ENCODE measurements around the gene UQCRFS1.
"Not testable (repeated sequence)": the region's sequence is repeated elsewhere in the genome, so short reads cannot be mapped to it uniquely, and the experiment has no call there.

Gene UQCRFS1

GRCh38 chr19:29255912-29256311 is 43.0 kb upstream of the UQCRFS1 start:
- Histone ChIP-seq H2AFZ (ENCODE audit: low read length) (no peak overlapping the region), H3K79me2 (ENCODE audit: low read length) (no peaks in the 10 kb centered on the region), H3K27ac (ENCODE audit: low read length) (no peak overlapping the region), H3K27me3 (replicated peaks; ENCODE audit: insufficient read depth, low read length) (no peaks in the 10 kb centered on the region), H3F3A (ENCODE audit: insufficient read depth, low read length) (no peaks in the 10 kb centered on the region), H3K4me2 (ENCODE audit: low read depth, low read length) (no peak overlapping the region), H3K9ac (ENCODE audit: low read length) (no peak overlapping the region), H3K9me3 (replicated peaks; ENCODE audit: insufficient read depth, low read length) (no peaks in the 10 kb centered on the region), H3K9me2 (replicated peaks; ENCODE audit: insufficient read depth, low read length) (no peaks in the 10 kb centered on the region), H4K20me1 (ENCODE audit: insufficient read depth, low read length) (no peaks in the 10 kb centered on the region), H3K4me1 (ENCODE audit: low read length) (peaks cover 5% of the 10 kb centered on the region; the same call in 1 of the 2 replicates), H3K36me3 (replicated peaks; ENCODE audit: insufficient read depth, low read length) (no peaks in the 10 kb centered on the region), H3K4me3 (ENCODE audit: low read length) (no peak overlapping the region)
- no peak for DNase-seq
- no peak for TF ChIP-seq EZH2 (optimal IDR thresholded peaks at IDR 0.05; ENCODE audit: low read depth, low read length)

GRCh38 chr19:29255006-29255405 is 42.1 kb upstream of the UQCRFS1 start:
- no peaks in the 10 kb centered on the region for H3K79me2 ChIP-seq (ENCODE audit: low read length)
- H3K4me3 ChIP-seq (ENCODE audit: low read length): no peak overlapping the region
- no peak overlapping the region for H3K4me2 ChIP-seq (ENCODE audit: low read depth, low read length)
- peaks cover 5% of the 10 kb centered on the region; the same call in 1 of the 2 replicates for H3K4me1 ChIP-seq (ENCODE audit: low read length)
- no peak overlapping the region for H2AFZ ChIP-seq (ENCODE audit: low read length)
- no peaks in the 10 kb centered on the region for H3K9me2 ChIP-seq (replicated peaks; ENCODE audit: insufficient read depth, low read length)
- no peaks in the 10 kb centered on the region for H3K36me3 ChIP-seq (replicated peaks; ENCODE audit: insufficient read depth, low read length)
- H3K27me3 ChIP-seq (replicated peaks; ENCODE audit: insufficient read depth, low read length): no peaks in the 10 kb centered on the region
- H3K9me3 ChIP-seq (replicated peaks; ENCODE audit: insufficient read depth, low read length): no peaks in the 10 kb centered on the region
- no peaks in the 10 kb centered on the region for H4K20me1 ChIP-seq (ENCODE audit: insufficient read depth, low read length)
- no peak for DNase-seq
- TF ChIP-seq EZH2 (optimal IDR thresholded peaks at IDR 0.05; ENCODE audit: low read depth, low read length) (no peak), CTCF (IDR thresholded peaks at IDR 0.05; ENCODE audit: low read length) (no peak), EZH2phosphoT487 (IDR thresholded peaks at IDR 0.05; ENCODE audit: low read length) (no peak)
- no peak overlapping the region for H3K27ac ChIP-seq (ENCODE audit: low read length)
- H3K9ac ChIP-seq (ENCODE audit: low read length): no peak overlapping the region
- H3F3A ChIP-seq (ENCODE audit: insufficient read depth, low read length): no peaks in the 10 kb centered on the region

DNA sequence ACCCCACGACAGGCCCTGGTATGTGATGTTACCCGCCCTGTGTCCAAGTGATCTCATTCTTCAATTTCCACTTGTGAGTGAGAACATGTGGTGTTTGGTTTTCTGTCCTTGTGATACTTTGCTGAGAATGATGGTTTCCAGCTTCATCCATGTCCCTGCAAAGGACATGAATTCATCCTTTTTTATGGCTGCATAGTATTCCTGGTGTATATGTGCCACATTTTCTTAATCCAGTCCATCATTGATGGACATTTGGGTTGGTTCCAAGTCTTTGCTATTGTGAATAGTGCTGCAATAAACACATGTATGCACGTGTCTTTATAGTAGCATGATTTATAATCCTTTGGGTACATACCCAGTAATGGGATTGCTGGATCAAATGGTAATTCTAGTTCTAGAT is 36.8 kb upstream of the UQCRFS1 start:
- not testable (repeated sequence) for H3F3A ChIP-seq (ENCODE audit: insufficient read depth, low read length); H3K9me3 ChIP-seq (replicated peaks; ENCODE audit: insufficient read depth, low read length); H3K79me2 ChIP-seq (ENCODE audit: low read length); DNase-seq; H4K20me1 ChIP-seq (ENCODE audit: insufficient read depth, low read length); H3K36me3 ChIP-seq (replicated peaks; ENCODE audit: insufficient read depth, low read length); H3K4me2 ChIP-seq (ENCODE audit: low read depth, low read length); H3K27ac ChIP-seq (ENCODE audit: low read length); H3K4me1 ChIP-seq (ENCODE audit: low read length); H2AFZ ChIP-seq (ENCODE audit: low read length); H3K4me3 ChIP-seq (ENCODE audit: low read length); H3K9me2 ChIP-seq (replicated peaks; ENCODE audit: insufficient read depth, low read length); H3K9ac ChIP-seq (ENCODE audit: low read length)
- peaks cover 24% of the 10 kb centered on the region for H3K27me3 ChIP-seq (replicated peaks; ENCODE audit: insufficient read depth, low read length)

DNA sequence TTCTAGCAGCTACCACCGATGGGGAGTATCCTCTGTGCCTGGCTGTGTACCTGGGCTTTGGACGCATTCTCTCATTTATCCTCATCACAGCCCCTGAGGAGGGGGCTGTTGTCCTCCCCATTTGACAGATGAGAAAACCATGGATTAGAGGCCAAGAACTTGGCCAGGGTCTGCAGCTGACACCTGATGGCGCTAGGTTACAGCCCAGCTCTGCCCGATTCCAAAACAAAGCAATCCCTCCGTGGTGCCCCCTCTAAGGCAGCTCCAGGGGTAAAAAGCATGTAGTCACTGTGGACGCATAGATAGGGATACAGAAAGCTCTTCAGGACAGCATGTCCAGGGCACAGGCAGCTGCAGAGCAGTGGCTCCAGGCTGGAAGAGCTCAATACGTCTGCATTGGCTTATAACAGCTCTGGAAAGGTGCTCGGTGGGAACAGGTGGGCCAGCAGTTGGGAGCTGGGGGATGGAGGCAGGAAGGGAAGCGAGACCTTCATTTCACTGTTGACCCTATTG is 35.4 kb upstream of the UQCRFS1 start:
- no peak overlapping the region for H2AFZ ChIP-seq (ENCODE audit: low read length)
- peaks cover 33% of the 10 kb centered on the region for H3K27me3 ChIP-seq (replicated peaks; ENCODE audit: insufficient read depth, low read length)

More for the DNA sequence above, 35.4 kb upstream of the UQCRFS1 start:
- Histone ChIP-seq H3K4me3 (ENCODE audit: low read length) (no peak overlapping the region), H3K4me2 (ENCODE audit: low read depth, low read length) (no peak overlapping the region), H3K9ac (ENCODE audit: low read length) (no peak overlapping the region), H4K20me1 (ENCODE audit: insufficient read depth, low read length) (no peaks in the 10 kb centered on the region), H3K79me2 (ENCODE audit: low read length) (no peaks in the 10 kb centered on the region), H3K4me1 (ENCODE audit: low read length) (no peaks in the 10 kb centered on the region), H3K9me2 (replicated peaks; ENCODE audit: insufficient read depth, low read length) (no peaks in the 10 kb centered on the region), H3K9me3 (replicated peaks; ENCODE audit: insufficient read depth, low read length) (no peaks in the 10 kb centered on the region), H3K27ac (ENCODE audit: low read length) (no peak overlapping the region), H3F3A (ENCODE audit: insufficient read depth, low read length) (no peaks in the 10 kb centered on the region), H3K36me3 (replicated peaks; ENCODE audit: insufficient read depth, low read length) (no peaks in the 10 kb centered on the region)
- TF ChIP-seq EZH2 (optimal IDR thresholded peaks at IDR 0.05; ENCODE audit: low read depth, low read length): no peak
- TF ChIP-seq CTCF (IDR thresholded peaks at IDR 0.05; ENCODE audit: low read length): no peak
- no peak for TF ChIP-seq EZH2phosphoT487 (IDR thresholded peaks at IDR 0.05; ENCODE audit: low read length)
- DNase-seq: no peak
